LNCAP (cell line): ENCODE data around the gene CCDC60.

Experiments used
- TF ChIP-seq, protein P1 (sequence below): fragments of 450-650 bp; IDR thresholded peaks from 2 replicates; pipeline ENCODE4 v1.5.1; 2017; ENCODE audit warnings: mild to moderate bottlenecking

CCDC60 gene

GRCh38 chr12:119423285-119423684 lies 88.8 kb downstream of the CCDC60 start:
- TF ChIP-seq, protein P1, sequence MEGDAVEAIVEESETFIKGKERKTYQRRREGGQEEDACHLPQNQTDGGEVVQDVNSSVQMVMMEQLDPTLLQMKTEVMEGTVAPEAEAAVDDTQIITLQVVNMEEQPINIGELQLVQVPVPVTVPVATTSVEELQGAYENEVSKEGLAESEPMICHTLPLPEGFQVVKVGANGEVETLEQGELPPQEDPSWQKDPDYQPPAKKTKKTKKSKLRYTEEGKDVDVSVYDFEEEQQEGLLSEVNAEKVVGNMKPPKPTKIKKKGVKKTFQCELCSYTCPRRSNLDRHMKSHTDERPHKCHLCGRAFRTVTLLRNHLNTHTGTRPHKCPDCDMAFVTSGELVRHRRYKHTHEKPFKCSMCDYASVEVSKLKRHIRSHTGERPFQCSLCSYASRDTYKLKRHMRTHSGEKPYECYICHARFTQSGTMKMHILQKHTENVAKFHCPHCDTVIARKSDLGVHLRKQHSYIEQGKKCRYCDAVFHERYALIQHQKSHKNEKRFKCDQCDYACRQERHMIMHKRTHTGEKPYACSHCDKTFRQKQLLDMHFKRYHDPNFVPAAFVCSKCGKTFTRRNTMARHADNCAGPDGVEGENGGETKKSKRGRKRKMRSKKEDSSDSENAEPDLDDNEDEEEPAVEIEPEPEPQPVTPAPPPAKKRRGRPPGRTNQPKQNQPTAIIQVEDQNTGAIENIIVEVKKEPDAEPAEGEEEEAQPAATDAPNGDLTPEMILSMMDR: no peak

GRCh38 chr12:119425623-119426022 lies 91.1 kb downstream of the CCDC60 start:
- TF ChIP-seq, protein P1: no peak

GRCh38 chr12:119431151-119431550 lies 96.6 kb downstream of the CCDC60 start:
- TF ChIP-seq, protein P1: no peak

DNA sequence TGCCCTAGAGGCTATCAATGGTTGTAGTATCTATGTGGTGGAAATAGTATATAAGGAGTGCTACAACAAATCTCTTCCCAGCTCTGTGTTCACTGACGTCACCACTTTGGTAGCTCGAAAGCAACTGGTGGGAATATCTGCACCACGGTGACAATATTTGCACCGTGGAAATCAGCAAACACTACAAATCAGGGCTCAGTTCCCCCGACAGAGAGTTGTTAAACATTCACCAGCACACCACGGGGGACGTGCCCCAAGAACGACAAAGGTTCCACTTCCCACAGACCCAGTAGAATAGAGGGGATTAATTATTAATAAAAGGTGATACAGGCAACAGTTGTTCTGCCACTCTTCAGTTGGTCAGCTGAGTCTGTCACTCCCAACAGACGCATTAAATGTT lies 98.4 kb downstream of the CCDC60 start:
- TF ChIP-seq, protein P1: no peak

GRCh38 chr12:119440803-119441360 lies 106.4 kb downstream of the CCDC60 start:
- TF ChIP-seq, protein P1: no peak

DNA sequence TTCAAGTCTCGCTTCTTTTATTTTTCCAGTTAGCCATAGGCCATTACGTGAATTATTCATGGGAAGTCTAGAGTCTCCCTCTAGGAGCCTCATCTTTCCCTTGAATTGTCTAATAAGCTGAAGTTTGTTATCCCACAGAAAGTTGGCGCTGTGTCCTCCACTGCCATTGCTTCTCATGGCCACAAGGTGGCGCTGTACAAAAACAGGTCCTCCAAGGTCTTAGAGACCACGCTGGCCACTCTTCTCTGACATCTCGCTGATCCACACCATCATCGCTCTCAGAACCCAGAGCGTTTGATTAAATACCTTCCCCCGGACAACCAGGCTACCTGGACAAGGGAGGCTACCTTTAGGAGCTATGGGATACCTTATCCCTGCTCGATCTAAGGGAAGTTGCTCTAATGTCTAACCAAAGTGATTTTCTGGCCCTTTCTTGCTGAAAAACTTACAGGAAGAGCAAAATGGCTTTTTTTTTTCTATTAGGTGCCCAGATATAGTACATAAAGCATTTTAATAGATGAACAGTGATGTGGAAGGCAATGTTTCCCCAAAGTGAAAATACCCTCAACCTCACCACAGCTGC lies 110.0 kb downstream of the CCDC60 start:
- TF ChIP-seq, protein P1: peak; percentile 99

DNA sequence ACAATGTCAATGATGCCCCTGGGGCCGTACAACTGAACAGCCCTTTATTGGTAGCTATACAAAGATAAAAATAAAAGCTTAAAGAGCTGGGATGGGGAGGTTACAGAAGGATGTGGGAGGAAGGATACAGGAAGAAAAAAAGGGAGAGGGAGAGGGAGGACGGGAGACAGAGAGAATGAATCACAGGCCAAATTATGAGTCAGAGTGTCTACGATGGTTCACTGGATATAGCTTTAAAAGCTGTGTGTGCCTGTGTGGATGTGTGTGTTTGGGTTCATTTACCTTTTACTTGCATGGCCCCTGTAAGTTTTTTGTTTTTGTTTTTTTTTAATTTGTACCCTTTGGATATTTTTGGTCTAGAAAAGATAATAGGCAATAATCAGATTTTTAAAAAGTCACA lies 111.9 kb downstream of the CCDC60 start:
- TF ChIP-seq, protein P1: no peak

GRCh38 chr12:119447126-119447525 lies 112.6 kb downstream of the CCDC60 start:
- TF ChIP-seq, protein P1: no peak
